ENCODE measurements around the gene FAM177A1. TPM values are rescaled to one million over a fixed set of nuclear protein-coding genes. Genes with fewer than 3 reads are reported as not detected.

Gene FAM177A1
- total and polyA plus RNA-seq, 9 of the 15 experiments (the other 6 are each of a cell fraction or from before 2014, with no cell fraction given) = 7.7 to 36.2 (median 29.9) TPM

- TF ChIP-seq EZH2 (IDR thresholded peaks at IDR 0.05; ENCODE audit: borderline replicate concordance, low read depth, low read length) (no peak), FOXK2 (conservative IDR thresholded peaks at IDR 0.05 in 1 of 2, IDR thresholded peaks at IDR 0.05 in 1 of 2; ENCODE audit: low read depth in 2 of 2) (peak; percentile 46 to 56; a peak in 3 of 4 replicates), ZNF121 (CRISPR knock-in tag; conservative IDR thresholded peaks at IDR 0.05) (no peak), TCF7 (IDR thresholded peaks at IDR 0.05; ENCODE audit: borderline replicate concordance) (no peak), FOXA1 (IDR thresholded peaks at IDR 0.05; ENCODE audit: borderline replicate concordance) (no peak), ZNF75A (CRISPR knock-in tag; IDR thresholded peaks at IDR 0.05) (no peak), KAT2B (IDR thresholded peaks at IDR 0.05; ENCODE audit: low read depth, low read length) (no peak), ZBTB9 (CRISPR knock-in tag; IDR thresholded peaks at IDR 0.05) (no peak), TEAD4 (IDR thresholded peaks at IDR 0.05; ENCODE audit: low read length) (no peak), TEAD4 (CRISPR knock-in tag; IDR thresholded peaks at IDR 0.05; ENCODE audit: borderline replicate concordance) (no peak), SPI1 (IDR thresholded peaks at IDR 0.05; ENCODE audit: borderline replicate concordance, low read depth, low read length) (peak; percentile 50), SIX5 (IDR thresholded peaks at IDR 0.05; ENCODE audit: borderline replicate concordance in 1 of 2, insufficient read depth in 1 of 2, low read depth in 1 of 2, low read length in 2 of 2) (peak; percentile 82 to 86; a peak in 3 of 4 replicates), TFE3 (CRISPR knock-in tag; IDR thresholded peaks at IDR 0.05) (peak; percentile 98), CSDE1 (IDR thresholded peaks at IDR 0.05) (no peak), COPS2 (conservative IDR thresholded peaks at IDR 0.05) (no peak), PHTF2 (CRISPR knock-in tag; IDR thresholded peaks at IDR 0.05) (no peak), ZNF696 (CRISPR knock-in tag; conservative IDR thresholded peaks at IDR 0.05) (no peak), ESRRB (CRISPR knock-in tag; IDR thresholded peaks at IDR 0.05; ENCODE audit: borderline replicate concordance) (no peak), ZBTB49 (CRISPR knock-in tag; IDR thresholded peaks at IDR 0.05; ENCODE audit: borderline replicate concordance) (no peak), STAT6 (CRISPR knock-in tag; IDR thresholded peaks at IDR 0.05) (no peak)
These were observed 76.0 kb downstream of the FAM177A1 start, which contains the start of the genes PPP2R3C and PRORP (continued) for GRCh38 chr14:35121887-35122695.

Data from K562 (cell line).